Transverse colon (tissue), 4 donors: ENCODE results near the gene SLC12A3. TPM values are rescaled to one million over a fixed set of nuclear protein-coding genes. Genes with fewer than 3 reads are reported as not detected.

Source experiments
- DNase-seq: peaks from one replicate; pipeline ENCODE4 v3.0.0-alpha.2; 2019
- H3K27ac ChIP-seq, 4 donors: fragments of 200-600 bp; sonication (generic); 2 replicates each; pipeline ENCODE4 v1.5.1; 2016 to 2018; ENCODE audit warnings: inconsistent platforms in 4 of 4
- H3K27me3 ChIP-seq: fragments of 200-600 bp; sonication (generic); 2 replicates; pipeline ENCODE4 v1.5.1; 2017; ENCODE audit warnings: inconsistent platforms
- H3K36me3 ChIP-seq, 4 donors: fragments of 200-600 bp; sonication (generic); 2 replicates each; pipeline ENCODE4 v1.5.1; 2017 to 2019; ENCODE audit warnings: inconsistent platforms in 4 of 4
- H3K4me1 ChIP-seq, 4 donors: fragments of 200-600 bp; sonication (generic); 2 replicates each; pipeline ENCODE4 v1.5.1; 2017 to 2020; ENCODE audit warnings: inconsistent platforms in 4 of 4
- H3K4me3 ChIP-seq, 4 donors: fragments of 200-600 bp; sonication (generic); 1 replicate in 1 of 4; 2 replicates in 3 of 4; pipeline versions ENCODE4 v1.5.1 to v1.6.1; 2017 to 2019; ENCODE audit warnings: inconsistent platforms in 4 of 4
- H3K9me3 ChIP-seq, 2 donors: fragments of 200-600 bp; sonication (generic); 2 replicates each; pipeline ENCODE4 v1.5.1; 2017 to 2019; ENCODE audit warnings: inconsistent platforms in 2 of 2
- EP300 ChIP-seq: sonication (generic); formaldehyde crosslinking; IDR thresholded peaks from one replicate; pipeline ENCODE4 v1.6.1; 2017; ENCODE audit warnings: antibody characterized with exemption, low read depth
- POLR2A ChIP-seq: fragments of 450-650 bp; IDR thresholded peaks from one replicate; pipeline ENCODE4 v1.6.1; 2016; ENCODE audit warnings: antibody characterized with exemption, mild to moderate bottlenecking, moderate library complexity
- POLR2AphosphoS5 ChIP-seq, 3 donors: sonication (generic); formaldehyde crosslinking; IDR thresholded peaks; one replicate each; pipeline ENCODE4 v1.6.1; 2016; ENCODE audit warnings: antibody characterized with exemption in 3 of 3
- WGBS, 2 donors: methylation state at CpG; one replicate each; pipeline ENCODE4 v1.1.5; 2018; ENCODE audit warnings: low coverage in 1 of 2; 5-methylcytosine and 5-hydroxymethylcytosine counted together
- in situ Hi-C, 4 donors: fragments of 200-750 bp; cut with MboI; loops; one replicate each; pipeline versions ENCODE4 v1.15.0 to v1.15.1; 2017; ENCODE audit warnings: low sequenced_read_pairs in 3 of 4, low pct_ligation_motif_present in 1 of 4, low pct_unique_long_range_greater_than_20kb in 1 of 4
- intact Hi-C: fragments of 100-400 bp; cut with DNase I; formaldehyde crosslinking; loops from one replicate; pipeline ENCODE4 v1.15.1; 2023; ENCODE audit warnings: low total_unique reads
- total RNA-seq, 4 donors: library from RNA; depleted of rRNA; stranded (reverse); fragments of >200 nt; gene quantifications; one replicate each; pipeline ENCODE4 v1.1.0, GENCODE V29; 2016
- TF ChIP-seq, protein P1 (sequence below), 5 experiments: fragments of 200-600 bp in 3 of 5; fragments of 450-650 bp in 2 of 5; sonication (generic) in 3 of 5; IDR thresholded peaks; 1 replicate in 2 of 5; 2 replicates in 3 of 5; pipeline ENCODE4 v1.5.1; 2016 to 2017; ENCODE audit warnings: antibody characterized with exemption in 5 of 5, inconsistent platforms in 3 of 5, mild to moderate bottlenecking in 2 of 5, moderate library complexity in 1 of 5

SLC12A3 gene
- total RNA-seq, 4 donors from 2014 or later, result not detected

DNA sequence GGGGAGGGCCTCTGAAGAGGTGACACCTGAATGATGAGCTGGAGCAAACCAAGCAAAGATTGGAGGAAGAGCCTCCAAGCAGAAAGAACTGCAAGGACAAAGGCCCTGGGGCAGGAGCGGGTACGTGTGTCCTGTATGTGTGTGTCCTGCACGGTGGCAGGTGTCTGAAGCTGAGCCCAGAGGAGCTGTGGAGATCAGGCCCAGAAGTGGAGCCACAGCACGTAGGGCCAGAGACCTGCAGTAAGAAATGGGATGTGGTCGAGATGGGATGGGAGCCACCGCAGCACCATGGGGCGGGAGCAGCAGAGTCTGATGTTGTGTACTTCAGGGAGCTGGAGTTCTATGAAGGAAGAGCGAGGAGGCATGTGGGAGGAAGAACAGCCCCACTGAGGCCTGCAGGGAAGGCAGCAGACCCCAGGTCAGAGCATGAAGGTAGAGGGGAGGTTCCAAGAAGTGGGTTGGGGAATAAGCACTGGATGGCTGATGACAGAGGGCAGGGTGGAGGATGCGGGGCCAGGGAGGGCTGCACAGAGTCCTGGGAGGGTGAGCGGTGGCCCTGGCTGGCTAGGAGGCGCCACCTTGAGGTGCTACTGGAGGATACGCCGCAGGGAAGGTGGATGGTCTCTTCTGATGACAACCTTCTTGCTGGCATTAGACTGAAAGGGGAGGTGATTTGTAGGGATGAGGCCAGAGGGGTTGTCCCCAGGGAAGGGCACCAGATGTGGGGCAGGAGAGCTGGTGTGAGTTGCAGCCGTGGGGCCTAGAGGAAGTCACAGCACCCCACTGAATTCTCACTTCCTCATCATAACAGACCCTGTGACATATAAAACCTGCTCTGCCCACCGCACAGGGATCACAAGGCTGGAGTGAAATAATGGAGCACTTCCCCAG lies 86.1 kb downstream of the SLC12A3 start:
- Histone ChIP-seq H3K36me3 (no peaks in the 10 kb centered on the region), H3K4me3 (no peak overlapping the region), H3K4me1 (no peaks in the 10 kb centered on the region), H3K27me3 (no peaks in the 10 kb centered on the region), H3K9me3 (no peaks in the 10 kb centered on the region), H3K27ac (no peak overlapping the region)
- in situ Hi-C loops, result loop anchor here in 3 of 4 donors (5.0 to 25.0 kb wide), 3 partner anchors 84 to 211 kb away; partner anchors contain the start of gene SLC12A3 (in 3 of the 3)
- intact Hi-C loops, result no loop called here
- peak; percentile 59 for DNase-seq
- TF ChIP-seq, protein P1, sequence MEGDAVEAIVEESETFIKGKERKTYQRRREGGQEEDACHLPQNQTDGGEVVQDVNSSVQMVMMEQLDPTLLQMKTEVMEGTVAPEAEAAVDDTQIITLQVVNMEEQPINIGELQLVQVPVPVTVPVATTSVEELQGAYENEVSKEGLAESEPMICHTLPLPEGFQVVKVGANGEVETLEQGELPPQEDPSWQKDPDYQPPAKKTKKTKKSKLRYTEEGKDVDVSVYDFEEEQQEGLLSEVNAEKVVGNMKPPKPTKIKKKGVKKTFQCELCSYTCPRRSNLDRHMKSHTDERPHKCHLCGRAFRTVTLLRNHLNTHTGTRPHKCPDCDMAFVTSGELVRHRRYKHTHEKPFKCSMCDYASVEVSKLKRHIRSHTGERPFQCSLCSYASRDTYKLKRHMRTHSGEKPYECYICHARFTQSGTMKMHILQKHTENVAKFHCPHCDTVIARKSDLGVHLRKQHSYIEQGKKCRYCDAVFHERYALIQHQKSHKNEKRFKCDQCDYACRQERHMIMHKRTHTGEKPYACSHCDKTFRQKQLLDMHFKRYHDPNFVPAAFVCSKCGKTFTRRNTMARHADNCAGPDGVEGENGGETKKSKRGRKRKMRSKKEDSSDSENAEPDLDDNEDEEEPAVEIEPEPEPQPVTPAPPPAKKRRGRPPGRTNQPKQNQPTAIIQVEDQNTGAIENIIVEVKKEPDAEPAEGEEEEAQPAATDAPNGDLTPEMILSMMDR (IDR thresholded peaks at IDR 0.05), result peak; percentile 38 to 69 (median 47)
- TF ChIP-seq EP300 (no peak), POLR2AphosphoS5 (IDR thresholded peaks at IDR 0.05) (no peak), POLR2A (no peak)
- WGBS, 2 donors, result 54 to 59% methylated on average over 6 to 15 of the region's 15 CpGs

DNA sequence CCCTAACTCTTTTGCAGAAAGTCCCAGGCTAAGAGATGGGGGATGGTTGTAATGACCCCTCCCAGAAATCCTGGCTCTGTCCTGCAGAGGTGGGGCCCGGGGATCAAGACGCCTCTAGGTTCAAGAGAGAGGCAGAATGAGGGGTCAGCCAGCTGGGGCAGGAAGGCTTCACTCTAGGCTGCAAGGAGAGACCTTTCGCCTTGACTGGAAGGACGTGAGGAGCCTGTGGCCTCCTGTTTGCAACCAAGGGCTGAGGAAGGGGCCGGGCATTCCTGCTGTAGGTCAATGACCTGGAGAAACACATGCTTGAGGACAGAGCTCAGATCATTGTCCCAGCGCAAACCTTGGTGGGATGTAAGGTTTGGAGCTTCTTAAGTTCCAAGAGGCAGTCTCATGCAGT lies 88.0 kb downstream of the SLC12A3 start:
- H3K9me3 ChIP-seq, result no peaks in the 10 kb centered on the region
- in situ Hi-C loops, result loop anchor here in 3 of 4 donors (5.0 to 25.0 kb wide), 3 partner anchors 86 to 209 kb away; partner anchors contain the start of gene SLC12A3 (in 3 of the 3)
- no peak overlapping the region for H3K4me3 ChIP-seq
- no peaks in the 10 kb centered on the region for H3K4me1 ChIP-seq
- WGBS, 2 donors, result 82 to 90% methylated on average over 2 to 6 of the region's 6 CpGs
- H3K36me3 ChIP-seq, result no peaks in the 10 kb centered on the region
- intact Hi-C loops, result no loop called here
- no peaks in the 10 kb centered on the region for H3K27me3 ChIP-seq
- no peak for DNase-seq
- TF ChIP-seq, protein P1 (IDR thresholded peaks at IDR 0.05), result no peak
- TF ChIP-seq POLR2AphosphoS5 (IDR thresholded peaks at IDR 0.05), result no peak
- TF ChIP-seq POLR2A, result no peak
- TF ChIP-seq EP300, result no peak
- no peak overlapping the region for H3K27ac ChIP-seq

DNA sequence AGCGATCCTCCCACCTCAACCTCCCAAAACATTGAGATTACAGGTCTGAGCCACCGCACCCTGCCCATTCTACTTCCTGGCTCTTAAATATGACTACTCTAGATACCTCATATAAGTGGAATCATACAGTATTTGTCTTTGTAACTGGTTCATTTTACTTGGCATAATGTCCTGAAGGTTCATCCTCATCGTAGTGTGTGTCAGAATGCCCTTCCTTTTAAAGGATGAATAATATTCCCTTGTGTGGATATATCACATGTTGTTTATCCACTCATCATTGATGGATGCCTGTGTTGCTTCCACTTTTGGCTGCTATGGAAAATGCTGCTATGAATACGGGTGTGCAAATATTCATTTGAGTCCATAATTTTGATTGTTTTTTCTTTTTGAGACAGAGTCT lies 91.1 kb downstream of the SLC12A3 start:
- no peaks in the 10 kb centered on the region for H3K4me1 ChIP-seq
- no peak for DNase-seq
- TF ChIP-seq POLR2AphosphoS5 (IDR thresholded peaks at IDR 0.05), result no peak
- no peak for TF ChIP-seq EP300
- TF ChIP-seq, protein P1 (IDR thresholded peaks at IDR 0.05), result no peak
- TF ChIP-seq POLR2A, result no peak
- intact Hi-C loops, result no loop called here
- in situ Hi-C loops, result loop anchor here in 2 of 4 donors (10.0 to 25.0 kb wide), 2 partner anchors 91 to 206 kb away; partner anchors contain the start of gene SLC12A3 (in 1 of the 2)
- WGBS, 2 donors, result 80 to 88% methylated on average over 2 to 4 of the region's 4 CpGs
- H3K9me3 ChIP-seq, result no peaks in the 10 kb centered on the region
- H3K36me3 ChIP-seq, result no peaks in the 10 kb centered on the region
- H3K4me3 ChIP-seq, result no peak overlapping the region
- H3K27ac ChIP-seq, result no peak overlapping the region
- no peaks in the 10 kb centered on the region for H3K27me3 ChIP-seq

DNA sequence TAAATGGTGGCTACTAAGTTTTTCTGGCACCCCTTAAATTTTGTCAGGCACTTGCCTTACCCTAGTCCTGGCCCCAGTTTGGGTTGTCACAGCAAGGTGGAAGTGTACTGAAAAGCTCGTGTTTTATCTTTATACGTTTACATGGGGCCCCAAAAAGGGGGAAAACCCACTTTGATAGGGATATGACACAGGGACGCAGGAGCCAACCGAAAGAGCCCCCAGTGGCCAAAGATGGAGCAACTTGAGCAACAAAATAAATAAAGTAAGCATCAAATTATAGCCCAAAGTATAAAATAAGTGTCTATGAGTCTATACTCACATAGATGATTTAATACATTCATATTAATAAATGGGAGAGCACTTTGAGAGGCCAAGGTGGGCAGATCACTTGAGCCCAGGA lies 91.7 kb downstream of the SLC12A3 start:
- 54 to 55% methylated on average over 4 of the region's 4 CpGs for WGBS, 2 donors
- Histone ChIP-seq H3K4me3 (no peak overlapping the region), H3K27me3 (no peaks in the 10 kb centered on the region), H3K9me3 (no peaks in the 10 kb centered on the region), H3K36me3 (no peaks in the 10 kb centered on the region), H3K27ac (no peak overlapping the region), H3K4me1 (no peaks in the 10 kb centered on the region)
- intact Hi-C loops (no loop called here), in situ Hi-C loops (loop anchor here in 2 of 4 donors (10.0 to 25.0 kb wide), 2 partner anchors 92 to 206 kb away; partner anchors contain the start of gene SLC12A3 (in 1 of the 2))
- DNase-seq, result no peak
- TF ChIP-seq, protein P1 (IDR thresholded peaks at IDR 0.05), result no peak
- TF ChIP-seq POLR2A (no peak), EP300 (no peak), POLR2AphosphoS5 (IDR thresholded peaks at IDR 0.05) (no peak)
